Kidney epithelial cell (primary cell): ENCODE measurements around the gene SETDB1. TPM values are rescaled to one million over a fixed set of nuclear protein-coding genes. Genes with fewer than 3 reads are reported as not detected.

Experiments used
- DNase-seq: peaks from one replicate; pipeline ENCODE4 v3.0.0-alpha.2; 2010; ENCODE audit warnings: low read depth
- H3K27me3 ChIP-seq: 2 replicates; pipeline ENCODE4 v1.6.0; 2011; ENCODE audit warnings: low read length; ENCODE audit not compliant: control insufficient read depth, insufficient read depth
- H3K36me3 ChIP-seq: 2 replicates; pipeline ENCODE4 v1.5.1; 2011; ENCODE audit warnings: low read length; ENCODE audit not compliant: control insufficient read depth, insufficient read depth
- H3K4me3 ChIP-seq: 2 replicates; pipeline ENCODE4 v1.5.1; 2011; ENCODE audit warnings: low read depth, mild to moderate bottlenecking, control low read depth, low read length
- CTCF ChIP-seq: IDR thresholded peaks from 2 replicates; pipeline ENCODE4 v1.5.1; 2011; ENCODE audit warnings: mild to moderate bottlenecking, moderate library complexity, low read length, control low read depth, inconsistent platforms; ENCODE audit not compliant: insufficient read depth, poor library complexity, severe bottlenecking
- total RNA-seq: library from RNA; depleted of rRNA; stranded (reverse); fragments of >200 nt; gene quantifications from 2 replicates; pipeline ENCODE4 v1.2.3, GENCODE V29; 2015

Gene SETDB1
- total RNA-seq, 1 donor from 2014 or later: 25.5 TPM

- Histone ChIP-seq H3K27me3 (no peaks in the 10 kb centered on the region), H3K4me3 (no peak overlapping the region), H3K36me3 (no peaks in the 10 kb centered on the region)
- DNase-seq: no peak
- TF ChIP-seq CTCF: no peak
Measured at GRCh38 chr1:151003180-151003579, 77.0 kb downstream of the SETDB1 start.

GRCh38 chr1:151005729-151006319, 79.7 kb downstream of the SETDB1 start:
- TF ChIP-seq CTCF: no peak
- H3K36me3 ChIP-seq: no peaks in the 10 kb centered on the region
- no peaks in the 10 kb centered on the region for H3K27me3 ChIP-seq
- DNase-seq: no peak
- peak overlapping the region; percentile 43 for H3K4me3 ChIP-seq

- no peaks in the 10 kb centered on the region for H3K27me3 ChIP-seq
- peak; percentile 64 for TF ChIP-seq CTCF
- H3K36me3 ChIP-seq: no peaks in the 10 kb centered on the region
- peak; percentile 67 for DNase-seq
- peak within 1 kb of the TSS; percentile 43 for H3K4me3 ChIP-seq
Measured at GRCh38 chr1:151006327-151007052, 80.3 kb downstream of the SETDB1 start, which contains the start of gene MINDY1. Gene MINDY1 (minus strand): TSS chr1:151006902. CDS start chr1:151002617, 4,285 bp downstream.

GRCh38 chr1:151007853-151008243, 81.7 kb downstream of the SETDB1 start:
- H3K36me3 ChIP-seq: no peaks in the 10 kb centered on the region
- DNase-seq: no peak
- no peak for TF ChIP-seq CTCF
- H3K4me3 ChIP-seq: peak overlapping the region; percentile 79
- H3K27me3 ChIP-seq: no peaks in the 10 kb centered on the region

GRCh38 chr1:151008244-151009205, 82.4 kb downstream of the SETDB1 start, which contains the start of gene PRUNE1:
Gene PRUNE1 (plus strand): TSS chr1:151008449. CDS start chr1:151008633, 184 bp downstream.
- Histone ChIP-seq H3K4me3 (peak within 1 kb of the TSS; percentile 79), H3K27me3 (no peaks in the 10 kb centered on the region), H3K36me3 (no peaks in the 10 kb centered on the region)
- no peak for TF ChIP-seq CTCF
- DNase-seq: peak; percentile 79
